Activated CD4-positive, alpha-beta T cell treated with anti-CD3 and anti-CD28 coated beads for 36 hours (primary cell): Measurements from ENCODE around the gene MARK4. TPM values are rescaled to one million over a fixed set of nuclear protein-coding genes. Genes with fewer than 3 reads are reported as not detected.
A peak's percentile ranks its signal among the peaks of the same experiment; 100 is the strongest.

Source experiments
- ATAC-seq: fragments of 200-7000 bp; cut with Tn5 transposase; one replicate; pipeline ENCODE4 v1.10.0; 2021; ENCODE audit warnings: mild to moderate bottlenecking, moderate library complexity
- CTCF ChIA-PET: fragments of 350-600 bp; sonication (Branson Sonifier 250); formaldehyde crosslinking; loops from one replicate; lab custom pipeline; 2021; ENCODE audit warnings: antibody characterized with exemption; lab: Charles Lee
- POLR2A ChIA-PET: fragments of 350-600 bp; sonication (Branson Sonifier 250); formaldehyde crosslinking; loops from one replicate; lab custom pipeline; 2021; ENCODE audit warnings: antibody characterized with exemption, inconsistent platforms; lab: Charles Lee
- DNase-seq: peaks from one replicate; pipeline ENCODE4 v3.0.0-alpha.2; 2020
- H3K27ac Mint-ChIP-seq: one replicate; pipeline ENCODE4 v1.8.0; 2021; ENCODE audit warnings: mixed read lengths
- H3K27me3 Mint-ChIP-seq: one replicate; pipeline ENCODE4 v1.8.0; 2021; ENCODE audit warnings: mixed read lengths
- H3K36me3 Mint-ChIP-seq: one replicate; pipeline ENCODE4 v1.8.0; 2021; ENCODE audit warnings: low read depth, mixed read lengths
- H3K4me1 Mint-ChIP-seq: one replicate; pipeline ENCODE4 v1.8.0; 2021; ENCODE audit warnings: mixed read lengths
- H3K4me3 Mint-ChIP-seq: one replicate; pipeline ENCODE4 v1.8.0; 2021; ENCODE audit warnings: mild to moderate bottlenecking, moderate library complexity, mixed read lengths
- H3K9me3 Mint-ChIP-seq: one replicate; pipeline ENCODE4 v1.8.0; 2021; ENCODE audit warnings: low read depth, mixed read lengths
- intact Hi-C, 2 experiments: fragments of 100-400 bp; cut with DNase I in 1 of 2; cut with micrococcal nuclease in 1 of 2; formaldehyde crosslinking; loops; one replicate each; pipeline versions ENCODE4 v1.14.2 to v1.15.1; 2022 to 2024; cut with DNase I, micrococcal nuclease
- total RNA-seq, 2 experiments: library from RNA; stranded (reverse); gene quantifications; one replicate each; pipeline ENCODE4 v1.2.3, GENCODE V29; 2021

MARK4 gene
- total RNA-seq, 2 experiments from 2014 or later: 19.1 to 19.6 TPM

GRCh38 chr19:45245334-45245787 is 5.7 kb upstream of the MARK4 start, which contains the start of gene EXOC3L2:
EXOC3L2 (minus strand) TSS chr19:45245407; CDS start chr19:45239045, 6,362 bp downstream.
- H3K36me3 Mint-ChIP-seq: no peaks in the 10 kb centered on the region

GRCh38 chr19:45245826-45246225 is 5.2 kb upstream of the MARK4 start:
- ATAC-seq (no peak), DNase-seq (no peak)
- H3K36me3 Mint-ChIP-seq: no peaks in the 10 kb centered on the region
- CTCF ChIA-PET: interaction anchor here (0.7 kb wide), 1 partner anchor 11 kb away, joined by 3 read pairs; no protein-coding TSS in a partner anchor
- intact Hi-C loops: no loop called here
- peaks cover 11% of the 10 kb centered on the region for H3K27me3 Mint-ChIP-seq
- peaks cover 3% of the 10 kb centered on the region for H3K4me1 Mint-ChIP-seq
- no peak overlapping the region for H3K27ac Mint-ChIP-seq
- POLR2A ChIA-PET: interaction anchor here (0.6 kb wide), 1 partner anchor 242 kb away, joined by 4 read pairs; no protein-coding TSS in a partner anchor
- no peaks in the 10 kb centered on the region for H3K9me3 Mint-ChIP-seq
- H3K4me3 Mint-ChIP-seq: no peak overlapping the region

More at GRCh38 chr19:45245334-45245787, 5.7 kb upstream of the MARK4 start, which contains the start of gene EXOC3L2:
- Mint-ChIP-seq H3K9me3 (no peaks in the 10 kb centered on the region), H3K4me1 (no peaks in the 10 kb centered on the region), H3K27me3 (peaks cover 9% of the 10 kb centered on the region), H3K27ac (no peak within 1 kb of the TSS), H3K4me3 (no peak within 1 kb of the TSS)
- intact Hi-C loops: no loop called here
- ATAC-seq (no peak), DNase-seq (no peak)
- ChIA-PET POLR2A (interaction anchor here (0.6 kb wide), 1 partner anchor 242 kb away, joined by 4 read pairs; no protein-coding TSS in a partner anchor), CTCF (interaction anchor here (0.7 kb wide), 1 partner anchor 12 kb away, joined by 3 read pairs; no protein-coding TSS in a partner anchor)

- no peak overlapping the region for H3K27ac Mint-ChIP-seq
- no peak overlapping the region for H3K4me3 Mint-ChIP-seq
- H3K4me1 Mint-ChIP-seq: peaks cover 5% of the 10 kb centered on the region
- ChIA-PET CTCF (interaction anchor here (0.7 to 1.3 kb wide), 2 partner anchors 64 to 265 kb away, joined by 3 read pairs; no protein-coding TSS in a partner anchor), POLR2A (no interaction called here)
- peaks cover 8% of the 10 kb centered on the region for H3K27me3 Mint-ChIP-seq
- intact Hi-C loops: no loop called here
- DNase-seq (no peak), ATAC-seq (no peak)
- H3K9me3 Mint-ChIP-seq: no peaks in the 10 kb centered on the region
- H3K36me3 Mint-ChIP-seq: no peaks in the 10 kb centered on the region
Measured at GRCh38 chr19:45247136-45247535, 3.9 kb upstream of the MARK4 start.

- DNase-seq: no peak
- no peaks in the 10 kb centered on the region for H3K9me3 Mint-ChIP-seq
- peaks cover 6% of the 10 kb centered on the region for H3K27me3 Mint-ChIP-seq
- peaks cover 26% of the 10 kb centered on the region for H3K4me1 Mint-ChIP-seq
- ChIA-PET CTCF (interaction anchor here (0.6 to 2.4 kb wide), 8 partner anchors 10 to 261 kb away, joined by 3 to 13 read pairs (median 4); partner anchors contain the start of genes BLOC1S3 and TRAPPC6A), POLR2A (no interaction called here)
- no peaks in the 10 kb centered on the region for H3K36me3 Mint-ChIP-seq
- no peak overlapping the region for H3K27ac Mint-ChIP-seq
- no peak for ATAC-seq
- intact Hi-C loops: loop anchor here (2.0 to 5.0 kb wide), 5 partner anchors 63 to 219 kb away; partner anchors contain the start of gene ZNF296 (in 1 of the 2)
- H3K4me3 Mint-ChIP-seq: no peak overlapping the region
Measured at GRCh38 chr19:45249261-45250033, 1.6 kb upstream of the MARK4 start.

GRCh38 chr19:45250216-45250831 is 747 bp upstream of the MARK4 start:
- Mint-ChIP-seq H3K4me3 (peak overlapping the region; percentile 74), H3K27ac (peak overlapping the region; percentile 76), H3K4me1 (peaks cover 29% of the 10 kb centered on the region), H3K9me3 (no peaks in the 10 kb centered on the region), H3K36me3 (no peaks in the 10 kb centered on the region), H3K27me3 (peaks cover 2% of the 10 kb centered on the region)
- ChIA-PET POLR2A (no interaction called here), CTCF (interaction anchor here (0.6 to 2.4 kb wide), 7 partner anchors 10 to 261 kb away, joined by 3 to 13 read pairs (median 4); partner anchors contain the start of genes BLOC1S3 and TRAPPC6A)
- DNase-seq: peak; percentile 11
- no peak for ATAC-seq
- intact Hi-C loops: loop anchor here (2.0 to 5.0 kb wide), 3 partner anchors 87 to 218 kb away; partner anchors contain the start of gene ZNF296 (in 1 of the 2)

GRCh38 chr19:45251452-45252354 is 632 bp downstream of the MARK4 start:
- H3K4me1 Mint-ChIP-seq: peaks cover 29% of the 10 kb centered on the region
- DNase-seq (peak; percentile 36), ATAC-seq (peak; percentile 12)
- peak overlapping the region; percentile 77 for H3K4me3 Mint-ChIP-seq
- no peaks in the 10 kb centered on the region for H3K9me3 Mint-ChIP-seq
- ChIA-PET CTCF (interaction anchor here (1.4 kb wide), 1 partner anchor 74 kb away, joined by 3 read pairs; the partner anchor contains the start of genes BLOC1S3 and TRAPPC6A), POLR2A (no interaction called here)
- no peaks in the 10 kb centered on the region for H3K36me3 Mint-ChIP-seq
- intact Hi-C loops: loop anchor here (1.0 to 5.0 kb wide), 13 partner anchors 57 to 361 kb away; partner anchors contain the start of genes BLOC1S3 (in 1 of the 2), CLASRP (in 1 of the 2), CLPTM1 (in 1 of the 2) and ERCC2 (in 1 of the 2)
- peak overlapping the region; percentile 25 for H3K27ac Mint-ChIP-seq
- peaks cover 2% of the 10 kb centered on the region for H3K27me3 Mint-ChIP-seq

GRCh38 chr19:45253396-45254027 is 2.4 kb downstream of the MARK4 start:
- CTCF ChIA-PET: interaction anchor here (0.7 to 1.4 kb wide), 4 partner anchors 63 to 136 kb away, joined by 3 to 5 read pairs (median 4); partner anchors contain the start of genes BLOC1S3 and TRAPPC6A
- Mint-ChIP-seq H3K9me3 (no peaks in the 10 kb centered on the region), H3K4me1 (peaks cover 29% of the 10 kb centered on the region), H3K4me3 (peak overlapping the region; percentile 77), H3K27me3 (peaks cover 2% of the 10 kb centered on the region), H3K27ac (no peak overlapping the region), H3K36me3 (peaks cover 3% of the 10 kb centered on the region)
- ATAC-seq (peak; percentile 37), DNase-seq (peak; percentile 32)
- intact Hi-C loops: loop anchor here in 1 of 2 experiments (5.0 kb wide), 1 partner anchor 84 kb away; no protein-coding TSS in a partner anchor
- POLR2A ChIA-PET: no interaction called here

- no peak for ATAC-seq
- peaks cover 2% of the 10 kb centered on the region for H3K27me3 Mint-ChIP-seq
- intact Hi-C loops: loop anchor here in 1 of 2 experiments (5.0 kb wide), 1 partner anchor 83 kb away; no protein-coding TSS in a partner anchor
- ChIA-PET POLR2A (no interaction called here), CTCF (interaction anchor here (0.9 to 1.1 kb wide), 3 partner anchors 64 to 85 kb away, joined by 3 to 5 read pairs (median 4); no protein-coding TSS in a partner anchor)
- H3K9me3 Mint-ChIP-seq: no peaks in the 10 kb centered on the region
- DNase-seq: peak; percentile 37
- peaks cover 3% of the 10 kb centered on the region for H3K36me3 Mint-ChIP-seq
- no peak overlapping the region for H3K4me3 Mint-ChIP-seq
- H3K27ac Mint-ChIP-seq: no peak overlapping the region
- H3K4me1 Mint-ChIP-seq: peaks cover 29% of the 10 kb centered on the region
Measured at GRCh38 chr19:45254044-45254531, 3.0 kb downstream of the MARK4 start.

GRCh38 chr19:45255611-45256157 is 4.6 kb downstream of the MARK4 start:
- Mint-ChIP-seq H3K27me3 (peaks cover 1% of the 10 kb centered on the region), H3K4me1 (peaks cover 27% of the 10 kb centered on the region), H3K9me3 (no peaks in the 10 kb centered on the region), H3K36me3 (peaks cover 3% of the 10 kb centered on the region), H3K27ac (no peak overlapping the region), H3K4me3 (no peak overlapping the region)
- DNase-seq (no peak), ATAC-seq (no peak)
- intact Hi-C loops: no loop called here
- ChIA-PET POLR2A (no interaction called here), CTCF (no interaction called here)
